Stimulated activated CD4-positive, alpha-beta T cell treated with anti-CD3 and anti-CD28 coated beads, Interleukin-1b, Interleukin-23, amount 100 ng/mL, for 48 hours (primary cell): ENCODE measurements around the gene P2RY1.

Source experiments
- DNase-seq: peaks from one replicate; pipeline ENCODE4 v3.0.0-alpha.2; 2020

P2RY1 gene, protein sequence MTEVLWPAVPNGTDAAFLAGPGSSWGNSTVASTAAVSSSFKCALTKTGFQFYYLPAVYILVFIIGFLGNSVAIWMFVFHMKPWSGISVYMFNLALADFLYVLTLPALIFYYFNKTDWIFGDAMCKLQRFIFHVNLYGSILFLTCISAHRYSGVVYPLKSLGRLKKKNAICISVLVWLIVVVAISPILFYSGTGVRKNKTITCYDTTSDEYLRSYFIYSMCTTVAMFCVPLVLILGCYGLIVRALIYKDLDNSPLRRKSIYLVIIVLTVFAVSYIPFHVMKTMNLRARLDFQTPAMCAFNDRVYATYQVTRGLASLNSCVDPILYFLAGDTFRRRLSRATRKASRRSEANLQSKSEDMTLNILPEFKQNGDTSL

GRCh38 chr3:152834776-152835600 lies at the start of gene P2RY1:
Gene P2RY1 (plus strand): TSS chr3:152835131. CDS start chr3:152835783, 652 bp downstream.
- peak; percentile 38 for DNase-seq

GRCh38 chr3:152786977-152787681 lies 47.8 kb upstream of the P2RY1 start:
- DNase-seq = no peak

DNA sequence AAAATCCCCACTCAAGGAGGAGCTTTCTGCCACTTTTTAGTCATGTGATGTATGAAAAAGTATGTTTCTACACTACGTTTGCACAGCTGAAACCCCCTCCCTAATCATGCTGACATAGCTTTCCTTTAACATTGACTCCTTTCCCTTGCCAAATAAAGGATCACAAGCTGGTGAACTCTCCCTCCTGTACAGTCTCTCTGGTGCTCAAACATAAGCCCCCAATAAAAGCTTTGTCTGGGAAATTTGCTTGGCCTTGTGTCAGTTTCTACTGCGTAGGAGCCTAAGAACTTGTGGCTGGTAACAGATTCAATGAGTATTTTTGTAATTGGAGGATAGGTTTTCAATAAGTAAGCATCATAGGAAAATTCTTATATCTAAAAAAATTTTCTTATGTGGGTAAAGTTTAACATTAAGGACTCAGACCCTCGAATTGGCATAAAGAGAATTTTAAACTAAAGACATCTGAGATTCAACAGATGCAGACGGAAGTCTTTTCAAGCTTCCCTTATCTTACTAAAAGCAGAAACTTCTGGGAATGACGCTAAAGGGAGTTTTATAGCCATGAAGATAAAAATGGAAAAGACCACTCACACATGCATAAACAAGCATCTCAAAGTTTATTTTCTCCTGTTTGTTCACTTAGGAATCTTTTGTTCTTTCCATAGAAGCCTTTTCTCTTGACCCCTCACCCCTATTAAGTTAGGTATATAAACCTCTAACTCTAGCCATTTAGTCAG lies 44.1 kb upstream of the P2RY1 start:
- DNase-seq = no peak

- no peak for DNase-seq
Observed at GRCh38 chr3:152793969-152794368, 41.0 kb upstream of the P2RY1 start.

- no peak for DNase-seq
Observed at GRCh38 chr3:152797751-152798432, 37.0 kb upstream of the P2RY1 start.

GRCh38 chr3:152811974-152812760 lies 22.8 kb upstream of the P2RY1 start:
- DNase-seq = no peak

DNA sequence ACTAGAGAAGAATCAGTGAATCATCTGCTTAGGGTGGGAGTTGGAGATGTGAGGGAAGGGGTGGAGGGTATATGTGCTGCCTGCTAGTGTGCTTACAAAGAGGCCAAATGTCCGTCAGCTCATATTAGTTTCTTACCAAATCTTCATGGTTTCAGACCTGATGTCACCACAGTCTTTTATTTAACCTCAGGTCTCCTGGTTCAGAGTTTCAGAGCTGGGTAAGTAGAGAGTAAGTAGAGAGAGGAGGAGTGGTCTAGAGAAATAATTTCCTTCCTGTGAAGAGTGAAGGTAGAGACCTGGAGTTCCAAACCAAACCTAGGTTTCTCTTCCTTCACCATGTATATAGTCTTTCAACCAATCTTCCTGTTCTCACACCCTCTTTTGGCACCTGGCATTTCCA lies 17.5 kb upstream of the P2RY1 start:
- DNase-seq = no peak

- no peak for DNase-seq
Observed at GRCh38 chr3:152818027-152818426, 16.9 kb upstream of the P2RY1 start.

- DNase-seq = no peak
Observed at GRCh38 chr3:152823173-152823572, 11.8 kb upstream of the P2RY1 start.

DNA sequence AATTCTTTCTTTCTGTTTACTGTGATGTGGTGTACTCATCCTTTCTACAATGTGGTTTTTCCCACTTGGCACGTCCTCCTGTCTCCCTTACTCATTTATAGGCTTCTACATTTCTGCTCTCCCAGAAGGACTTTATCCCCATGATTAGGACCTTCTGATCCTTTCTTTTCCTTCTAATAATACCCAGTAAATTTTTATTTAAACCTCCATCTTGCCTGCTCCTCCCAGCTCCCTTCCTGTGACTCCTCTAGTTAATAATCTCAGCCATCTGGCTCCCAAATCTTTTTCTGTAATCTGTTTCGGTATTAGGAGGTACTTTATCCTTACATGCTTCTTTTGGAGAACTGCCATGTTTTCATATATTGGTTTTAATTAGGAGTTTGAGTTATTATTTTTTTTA lies 11.2 kb upstream of the P2RY1 start:
- no peak for DNase-seq

DNA sequence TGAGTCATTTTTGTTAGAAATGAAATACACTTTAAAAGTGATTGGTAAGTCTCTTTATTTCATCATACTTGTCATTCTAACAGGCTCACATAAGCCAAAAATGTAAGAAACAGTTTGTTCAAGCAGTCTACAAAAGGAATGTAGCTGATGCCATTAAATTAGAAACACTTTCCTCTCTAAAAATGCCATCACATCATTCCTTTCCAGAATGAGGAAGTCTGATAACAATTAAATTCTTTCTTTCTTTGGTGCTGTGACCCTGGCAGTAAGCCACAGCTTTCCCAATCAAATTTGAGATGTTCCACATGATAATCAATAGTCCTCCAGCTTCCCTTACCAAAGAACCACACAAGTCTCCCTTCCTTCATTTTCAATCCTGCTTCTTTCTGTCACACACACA lies 9.4 kb upstream of the P2RY1 start:
- DNase-seq = no peak

DNA sequence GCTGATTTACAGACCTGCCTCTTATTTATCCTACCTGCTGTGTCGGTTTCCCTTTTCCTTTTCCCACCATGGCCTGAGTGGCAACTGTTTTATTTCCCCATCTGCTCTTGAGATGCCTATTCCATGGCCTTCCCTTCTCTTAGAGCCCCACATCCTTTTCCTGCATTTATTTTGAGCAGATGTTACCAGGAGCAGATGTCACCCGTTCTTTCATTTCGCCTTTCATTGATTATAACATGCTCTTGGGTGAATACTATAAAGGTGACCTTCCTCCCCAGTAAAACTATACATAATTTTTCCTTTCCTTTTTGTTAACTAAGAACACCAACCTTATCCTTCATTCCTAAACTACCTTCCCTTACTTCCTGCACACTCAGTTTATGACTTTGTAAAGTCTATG lies 8.5 kb upstream of the P2RY1 start:
- DNase-seq = no peak

DNA sequence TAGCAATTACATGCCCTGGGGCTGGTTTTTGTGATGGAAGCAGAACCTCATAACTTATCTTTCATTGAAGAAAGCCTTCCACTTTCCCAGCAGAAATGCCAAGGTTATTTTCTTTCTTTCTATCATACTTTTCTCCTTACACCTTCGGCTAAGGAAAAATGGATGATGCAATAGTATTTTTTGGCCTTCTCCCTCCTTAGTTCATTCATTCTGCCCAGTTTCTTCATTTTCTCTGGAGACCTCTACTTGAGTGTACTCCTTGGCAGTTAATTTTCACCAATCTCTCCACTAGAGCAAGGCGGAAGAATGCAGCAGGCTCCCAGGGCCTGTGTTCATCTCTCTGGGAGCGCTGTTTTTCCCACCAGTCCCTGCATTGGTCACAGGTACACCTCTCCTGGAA lies 7.6 kb upstream of the P2RY1 start:
- no peak for DNase-seq

DNA sequence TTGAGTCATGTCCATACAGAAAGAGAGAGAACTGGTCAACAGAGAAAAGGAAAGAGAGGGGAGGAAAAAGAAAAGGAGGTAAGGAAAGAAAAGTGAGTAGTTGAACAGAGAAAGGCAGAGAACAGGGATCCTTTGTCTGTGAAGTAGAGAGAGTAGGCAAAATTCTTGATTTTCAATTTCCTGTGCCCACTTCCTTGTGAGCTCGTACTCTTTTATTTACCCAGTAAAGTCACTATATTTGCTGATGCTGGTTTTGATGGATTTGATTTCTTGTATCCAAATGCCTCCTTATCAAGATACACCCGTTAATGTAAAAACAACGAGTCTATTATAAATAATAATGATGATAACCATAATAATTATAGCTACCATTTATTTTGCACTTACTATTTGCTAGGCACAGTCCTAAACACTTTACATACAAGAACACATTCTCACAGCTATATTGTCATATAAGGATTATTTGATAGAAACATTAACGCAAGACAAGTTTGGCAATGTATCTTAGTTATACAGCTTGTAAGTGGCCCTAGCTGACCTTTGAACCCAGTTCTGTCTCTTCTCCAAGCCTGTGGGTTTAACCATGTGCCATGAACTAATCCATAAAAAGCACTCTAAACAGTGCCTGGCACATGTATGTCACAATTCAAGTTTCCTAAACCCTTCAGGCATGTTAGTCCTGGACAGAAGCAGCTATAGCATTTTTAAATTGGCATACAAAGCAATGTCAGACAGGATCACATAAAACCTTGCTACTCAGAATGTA lies 6.7 kb upstream of the P2RY1 start:
- no peak for DNase-seq

DNA sequence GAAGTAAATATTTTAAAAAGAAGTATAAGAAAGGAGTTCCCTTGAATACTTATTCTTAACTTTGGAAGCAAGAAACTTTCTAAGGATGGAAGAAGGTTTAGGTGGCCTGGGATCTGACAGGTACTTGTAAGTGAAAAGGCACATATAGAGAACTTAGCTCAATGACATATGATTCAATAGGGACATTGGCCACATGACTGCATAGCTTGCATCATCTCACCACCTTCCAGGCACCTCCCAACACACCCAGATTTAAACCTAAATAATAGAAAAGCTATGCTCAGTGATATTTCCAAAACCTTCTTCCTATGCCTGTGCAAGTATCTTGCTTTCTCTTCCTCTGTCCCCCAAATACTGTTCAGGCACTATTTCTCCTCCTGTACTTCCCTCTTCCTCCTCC lies 4.7 kb upstream of the P2RY1 start:
- no peak for DNase-seq

GRCh38 chr3:152832046-152832445 lies 2.9 kb upstream of the P2RY1 start:
- no peak for DNase-seq

GRCh38 chr3:152833089-152833488 lies 1.8 kb upstream of the P2RY1 start:
- DNase-seq = no peak

DNA sequence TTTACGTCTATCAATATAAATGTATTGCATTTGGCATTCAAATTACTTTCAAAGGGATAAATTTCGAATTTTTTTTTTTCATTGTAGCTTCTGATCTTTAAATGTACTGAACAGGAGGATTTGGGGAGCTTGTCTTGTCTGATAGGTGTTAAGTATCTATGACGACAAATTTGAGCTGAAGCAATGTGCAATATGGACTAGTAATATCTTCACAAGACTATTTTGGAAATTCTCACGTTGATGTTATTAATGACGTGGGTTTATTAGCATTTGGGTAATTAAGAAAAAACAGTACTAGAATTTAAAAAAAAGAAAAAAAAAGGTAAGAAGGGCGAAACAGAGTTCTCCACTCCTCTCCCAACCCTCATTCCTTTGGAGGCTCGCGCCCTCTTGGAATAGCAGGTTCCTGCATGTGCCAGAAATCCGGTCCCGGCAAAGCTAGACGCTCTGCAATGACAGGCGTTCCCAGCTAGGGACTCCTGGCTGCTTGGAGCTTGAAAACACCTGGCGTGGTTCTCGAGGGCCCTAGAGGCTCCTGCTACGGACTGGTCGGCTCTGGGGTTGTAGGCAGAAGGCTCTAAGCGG lies 648 bp upstream of the P2RY1 start:
- DNase-seq = no peak

GRCh38 chr3:152835601-152836102 lies 721 bp downstream of the P2RY1 start:
- DNase-seq = no peak

- DNase-seq = no peak
Observed at GRCh38 chr3:152836269-152836668, 1.3 kb downstream of the P2RY1 start.
